Neuronal stem cell (in vitro differentiated cells): Measurements from ENCODE around the gene TAP1.

Source experiments
- DNase-seq: peaks from one replicate; pipeline ENCODE4 v3.0.0-alpha.2; 2013; ENCODE audit warnings: low spot score
- H2AFZ ChIP-seq: one replicate; pipeline ENCODE4 v1.6.1; 2013; ENCODE audit warnings: mild to moderate bottlenecking, low read length, inconsistent platforms
- H2AK5ac ChIP-seq: 2 replicates; pipeline ENCODE4 v1.6.1; 2013; ENCODE audit warnings: low read depth, mild to moderate bottlenecking, inconsistent platforms, low read length, moderate library complexity, mixed read lengths
- H2BK120ac ChIP-seq: 2 replicates; pipeline ENCODE4 v1.6.1; 2013; ENCODE audit warnings: low read depth, mild to moderate bottlenecking, inconsistent platforms, low read length, moderate library complexity, mixed read lengths
- H2BK12ac ChIP-seq: one replicate; pipeline ENCODE4 v1.6.1; 2013; ENCODE audit warnings: low read length, inconsistent platforms
- H2BK15ac ChIP-seq: 2 replicates; pipeline ENCODE4 v1.6.1; 2013; ENCODE audit warnings: mild to moderate bottlenecking, low read length, inconsistent platforms, mixed read lengths
- H2BK5ac ChIP-seq: one replicate; pipeline ENCODE4 v1.6.1; 2013; ENCODE audit warnings: inconsistent platforms, mild to moderate bottlenecking, low read length, moderate library complexity
- H3K14ac ChIP-seq: one replicate; pipeline ENCODE4 v1.6.1; 2013; ENCODE audit warnings: low read length, inconsistent platforms
- H3K18ac ChIP-seq: 2 replicates; pipeline ENCODE4 v1.6.1; 2013; ENCODE audit warnings: low read length, inconsistent platforms
- H3K23ac ChIP-seq: 2 replicates; pipeline ENCODE4 v1.6.1; 2013; ENCODE audit warnings: low read depth, mild to moderate bottlenecking, mixed read lengths, low read length, inconsistent platforms; ENCODE audit not compliant: poor library complexity
- H3K27ac ChIP-seq: replicated peaks from 3 replicates; pipeline ENCODE4 v1.5.1; 2013; ENCODE audit warnings: low read length, inconsistent platforms
- H3K27me3 ChIP-seq, 3 experiments: 2 replicates each; pipeline ENCODE4 v1.6.1; 2013; ENCODE audit warnings: low read length in 3 of 3, mild to moderate bottlenecking in 2 of 3, inconsistent platforms in 1 of 3, low read depth in 1 of 3, mixed read lengths in 1 of 3, moderate library complexity in 1 of 3; ENCODE audit not compliant: control insufficient read depth in 3 of 3, insufficient read depth in 3 of 3
- H3K36me3 ChIP-seq, 2 donors: replicated peaks in 1 of 2; 2 replicates each; pipeline ENCODE4 v1.6.1; 2013; ENCODE audit warnings: low read length in 2 of 2; ENCODE audit not compliant: control insufficient read depth in 2 of 2, insufficient read depth in 2 of 2
- H3K4ac ChIP-seq: 2 replicates; pipeline ENCODE4 v1.6.1; 2013; ENCODE audit warnings: inconsistent platforms, mild to moderate bottlenecking, low read length, moderate library complexity
- H3K4me1 ChIP-seq, 2 donors: 1 replicate in 1 of 2; 2 replicates in 1 of 2; pipeline ENCODE4 v1.6.1; 2013; ENCODE audit warnings: low read length in 2 of 2, low read depth in 1 of 2; ENCODE audit not compliant: control insufficient read depth in 2 of 2, insufficient read depth in 1 of 2
- H3K4me2 ChIP-seq: one replicate; pipeline ENCODE4 v1.6.1; 2013; ENCODE audit warnings: mild to moderate bottlenecking, low read length, inconsistent platforms; ENCODE audit not compliant: insufficient read depth, poor library complexity, severe bottlenecking
- H3K4me3 ChIP-seq, 2 donors: 2 replicates each; pipeline ENCODE4 v1.5.1; 2013; ENCODE audit warnings: low read length in 2 of 2, mild to moderate bottlenecking in 2 of 2, inconsistent platforms in 1 of 2, moderate library complexity in 1 of 2
- H3K79me1 ChIP-seq: one replicate; pipeline ENCODE4 v1.6.1; 2013; ENCODE audit warnings: low read depth, mild to moderate bottlenecking, inconsistent platforms, low read length, moderate library complexity
- H3K9ac ChIP-seq: one replicate; pipeline ENCODE4 v1.6.1; 2013; ENCODE audit warnings: mild to moderate bottlenecking, low read depth, low read length, inconsistent platforms; ENCODE audit not compliant: poor library complexity
- H3K9me3 ChIP-seq, 2 donors: replicated peaks in 1 of 2; 2 replicates each; pipeline versions ENCODE3 to v1.6.1; 2013; ENCODE audit warnings: low read length in 2 of 2, mild to moderate bottlenecking in 2 of 2, inconsistent platforms in 1 of 2, low read depth in 1 of 2, mixed read lengths in 1 of 2, moderate library complexity in 1 of 2; ENCODE audit not compliant: control insufficient read depth in 2 of 2, insufficient read depth in 1 of 2
- H4K8ac ChIP-seq: one replicate; pipeline ENCODE4 v1.6.1; 2013; ENCODE audit warnings: low read depth, mild to moderate bottlenecking, inconsistent platforms, low read length, moderate library complexity
- H4K91ac ChIP-seq: one replicate; pipeline ENCODE4 v1.6.1; 2013; ENCODE audit warnings: low read length, low read depth, mild to moderate bottlenecking, inconsistent platforms; ENCODE audit not compliant: poor library complexity
- WGBS, 2 donors: extraction: QIAGEN DNeasy Blood & Tissue Kit; methylation state at CpG; one replicate each; pipeline ENCODE4 v1.1.7; 2013; ENCODE audit warnings: missing lambda C conversion rate in 2 of 2, mixed read lengths in 1 of 2; ENCODE audit not compliant: insufficient read length in 2 of 2, insufficient replicate concordance in 1 of 2; ENCODE audit errors: extremely low coverage in 2 of 2; 5-methylcytosine and 5-hydroxymethylcytosine counted together

TAP1 gene

DNA sequence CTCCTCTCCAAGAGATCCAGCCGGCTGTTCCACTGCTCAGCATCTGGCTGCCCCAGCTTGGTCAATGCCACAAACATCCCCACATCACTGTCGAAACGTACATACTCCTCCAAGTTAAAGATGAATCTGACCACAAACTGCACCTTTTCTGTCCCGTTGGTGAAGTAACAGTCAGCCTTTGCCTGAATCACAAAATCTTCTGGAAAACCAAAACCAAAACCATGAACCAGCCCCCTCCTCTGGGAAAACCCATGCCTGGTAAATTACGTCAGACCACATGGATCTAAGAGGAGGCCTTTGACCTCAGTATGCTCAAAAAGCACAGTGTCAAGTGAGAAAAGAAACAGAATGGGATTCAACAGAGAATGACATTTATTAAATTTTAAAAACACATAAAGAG is 38.4 kb downstream of the TAP1 start:
- peaks cover 0 to 62% (median 0%) of the 10 kb centered on the region in 3 experiments for H3K27me3 ChIP-seq
- no peak overlapping the region for H3K4ac ChIP-seq
- H3K4me2 ChIP-seq = no peak overlapping the region
- no peak overlapping the region for H2BK120ac ChIP-seq
- H4K91ac ChIP-seq = no peak overlapping the region
- no peaks in the 10 kb centered on the region for H3K4me1 ChIP-seq
- no peaks in the 10 kb centered on the region for H3K79me1 ChIP-seq
- DNase-seq = no peak
- H3K18ac ChIP-seq = no peak overlapping the region
- H3K23ac ChIP-seq = no peak overlapping the region
- no peak overlapping the region for H2BK5ac ChIP-seq
- no peaks in the 10 kb centered on the region for H3K36me3 ChIP-seq
- H2BK15ac ChIP-seq = no peak overlapping the region
- H3K9ac ChIP-seq = no peak overlapping the region
- no peak overlapping the region for H3K27ac ChIP-seq
- H2AFZ ChIP-seq = no peak overlapping the region
- no peaks in the 10 kb centered on the region for H3K9me3 ChIP-seq
- no peak overlapping the region for H3K4me3 ChIP-seq
- no peak overlapping the region for H4K8ac ChIP-seq
- no peak overlapping the region for H3K14ac ChIP-seq
- H2BK12ac ChIP-seq = no peak overlapping the region
- no peak overlapping the region for H2AK5ac ChIP-seq
- no CpG with 5 or more reads among the region's 5 CpGs for WGBS, 2 donors

GRCh38 chr6:32814145-32814544 is 39.4 kb downstream of the TAP1 start:
- no peak overlapping the region for H3K23ac ChIP-seq
- H4K91ac ChIP-seq = no peak overlapping the region
- no peak overlapping the region for H2BK12ac ChIP-seq
- H2BK120ac ChIP-seq = no peak overlapping the region
- H3K18ac ChIP-seq = no peak overlapping the region
- no peak overlapping the region for H3K4me3 ChIP-seq
- no peak for DNase-seq
- no peak overlapping the region for H3K4ac ChIP-seq
- peaks cover 0 to 52% (median 0%) of the 10 kb centered on the region in 3 experiments for H3K27me3 ChIP-seq
- no peak overlapping the region for H2AK5ac ChIP-seq
- no peak overlapping the region for H4K8ac ChIP-seq
- WGBS, 2 donors = no CpG with 5 or more reads among the region's 2 CpGs
- no peak overlapping the region for H3K4me2 ChIP-seq
- no peak overlapping the region for H3K27ac ChIP-seq
- H2BK15ac ChIP-seq = no peak overlapping the region
- no peak overlapping the region for H3K14ac ChIP-seq
- H3K79me1 ChIP-seq = no peaks in the 10 kb centered on the region
- no peaks in the 10 kb centered on the region for H3K4me1 ChIP-seq
- H3K9ac ChIP-seq = no peak overlapping the region
- no peaks in the 10 kb centered on the region for H3K9me3 ChIP-seq
- no peaks in the 10 kb centered on the region for H3K36me3 ChIP-seq
- no peak overlapping the region for H2BK5ac ChIP-seq
- no peak overlapping the region for H2AFZ ChIP-seq

GRCh38 chr6:32809171-32809570 is 44.3 kb downstream of the TAP1 start:
- Histone ChIP-seq H3K4ac (no peak overlapping the region), H3K4me2 (no peak overlapping the region), H2AFZ (no peak overlapping the region), H3K36me3 (no peaks in the 10 kb centered on the region), H2BK5ac (no peak overlapping the region), H3K4me1 (no peaks in the 10 kb centered on the region), H2BK120ac (no peak overlapping the region), H3K79me1 (no peaks in the 10 kb centered on the region), H3K9me3 (no peaks in the 10 kb centered on the region), H3K27me3 (peaks cover 0 to 24% (median 0%) of the 10 kb centered on the region in 3 experiments), H3K9ac (no peak overlapping the region), H2AK5ac (no peak overlapping the region), H2BK15ac (no peak overlapping the region), H4K8ac (no peak overlapping the region), H3K23ac (no peak overlapping the region), H3K27ac (no peak overlapping the region), H2BK12ac (no peak overlapping the region), H3K14ac (no peak overlapping the region), H3K4me3 (no peak overlapping the region), H4K91ac (no peak overlapping the region), H3K18ac (no peak overlapping the region)
- WGBS, 2 donors = no CpG with 5 or more reads among the region's 1 CpG
- no peak for DNase-seq

DNA sequence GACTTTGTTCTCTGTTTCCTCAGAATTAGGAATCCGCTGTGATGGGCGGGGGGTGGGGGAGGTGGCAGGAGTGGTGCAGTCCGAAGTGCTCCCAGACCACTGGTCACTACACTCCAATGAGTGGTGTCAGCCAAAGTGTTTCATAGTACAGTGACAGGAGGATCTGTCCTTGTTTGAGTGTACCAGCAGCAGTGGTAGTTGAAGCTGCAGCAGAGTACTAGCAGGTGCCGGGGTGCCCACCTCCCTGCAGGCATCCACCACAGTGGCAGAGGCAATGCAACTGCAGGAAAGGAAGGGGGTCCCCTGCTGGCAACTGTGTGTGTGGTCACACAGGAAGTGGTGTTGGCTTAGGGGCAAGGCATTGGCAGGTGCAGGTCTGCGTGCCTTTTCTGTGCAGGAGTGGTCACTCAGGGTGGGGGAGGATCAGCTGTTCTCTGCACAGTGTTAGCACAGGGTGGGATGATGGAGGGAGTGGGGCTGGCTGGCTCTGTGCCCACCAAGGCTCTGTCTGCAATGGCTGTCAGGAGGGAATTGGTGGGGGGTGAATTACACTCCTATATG is 46.4 kb downstream of the TAP1 start:
- WGBS, 2 donors = no CpG with 5 or more reads among the region's 5 CpGs
- Histone ChIP-seq H3K23ac (peak overlapping the region; percentile 17), H2BK120ac (no peak overlapping the region), H3K4me1 (no peaks in the 10 kb centered on the region), H2AFZ (no peak overlapping the region), H4K8ac (no peak overlapping the region), H3K4ac (no peak overlapping the region), H2AK5ac (no peak overlapping the region), H3K18ac (peak overlapping the region; percentile 71), H3K36me3 (no peaks in the 10 kb centered on the region), H2BK5ac (no peak overlapping the region), H3K79me1 (no peaks in the 10 kb centered on the region), H3K27ac (no peak overlapping the region), H3K27me3 (peaks cover 0 to 8% (median 0%) of the 10 kb centered on the region in 3 experiments), H2BK15ac (no peak overlapping the region), H3K4me3 (no peak overlapping the region), H4K91ac (no peak overlapping the region), H3K4me2 (no peak overlapping the region), H2BK12ac (no peak overlapping the region), H3K14ac (peak overlapping the region; percentile 89), H3K9me3 (no peaks in the 10 kb centered on the region), H3K9ac (no peak overlapping the region)
- no peak for DNase-seq
